Activated naive CD4-positive, alpha-beta T cell treated with Interleukin-2 at 50 U/mL for 16 hours (primary cell): ENCODE data around the gene SLC2A2.

Experiments
- DNase-seq: peaks from one replicate; pipeline ENCODE4 v3.0.0-alpha.2; 2020

SLC2A2 gene

GRCh38 chr3:171026597-171027293 lies at the start of gene SLC2A2:
SLC2A2 (minus strand) TSS chr3:171026720; CDS start chr3:171026670, 50 bp downstream.
- DNase-seq = no peak

- DNase-seq = no peak
Measured at GRCh38 chr3:171072432-171072831, 45.9 kb upstream of the SLC2A2 start.

DNA sequence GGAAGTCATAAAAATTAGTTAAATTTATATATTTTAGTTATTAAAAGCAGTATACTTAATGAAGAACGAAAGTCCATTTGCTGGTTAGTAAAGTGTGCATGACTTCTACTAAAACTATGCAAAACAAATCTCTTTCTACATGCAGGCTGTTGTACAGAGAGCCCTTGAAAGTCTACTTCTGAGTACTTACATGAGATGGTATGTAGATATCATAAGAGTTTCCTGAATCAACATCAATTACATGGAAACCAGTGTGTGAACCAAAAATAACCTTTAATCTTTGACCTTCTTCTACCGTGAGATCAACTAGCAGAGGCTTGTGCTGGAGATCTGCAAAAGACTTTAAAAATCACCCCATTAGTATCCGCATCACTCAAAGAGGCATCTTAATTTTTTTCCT lies 42.1 kb upstream of the SLC2A2 start:
- no peak for DNase-seq

DNA sequence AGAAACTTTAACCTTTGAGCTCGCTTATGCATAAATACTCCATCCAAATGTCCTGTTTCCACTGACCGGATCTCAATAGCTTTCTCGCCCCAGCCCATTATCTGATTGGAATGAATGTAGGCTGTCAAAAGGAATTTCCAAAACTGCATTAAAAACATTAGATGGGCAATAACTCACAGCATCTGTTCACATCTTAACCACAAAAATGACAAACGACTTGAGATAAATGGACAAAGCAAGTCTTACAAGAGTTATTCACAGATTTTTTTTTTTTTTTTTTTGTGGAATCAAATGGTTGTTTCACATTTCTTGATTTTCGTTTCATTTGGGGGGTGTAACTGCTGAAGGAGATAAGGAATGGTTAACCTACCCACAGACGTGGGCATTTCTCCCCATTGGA lies 39.7 kb upstream of the SLC2A2 start:
- no peak for DNase-seq

DNA sequence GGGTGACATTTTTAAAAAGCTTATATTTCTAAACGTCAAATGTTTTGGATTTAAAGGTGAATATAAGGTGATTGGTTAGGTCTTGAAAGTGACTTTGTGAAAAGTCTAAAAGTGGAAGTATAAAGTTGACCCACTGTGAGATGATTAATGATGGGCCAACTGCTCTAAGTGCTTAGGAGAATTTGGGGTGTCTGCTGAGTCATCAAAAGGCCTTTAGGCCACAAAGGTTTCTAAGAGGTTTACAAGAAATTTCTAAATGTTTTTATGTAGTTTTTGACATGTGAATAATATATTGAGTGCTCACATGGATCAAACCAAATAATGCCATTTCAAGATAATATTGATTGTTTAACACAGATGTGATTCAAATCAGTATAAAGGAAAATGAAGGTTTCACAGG lies 39.2 kb upstream of the SLC2A2 start:
- no peak for DNase-seq

- no peak for DNase-seq
Measured at GRCh38 chr3:171064461-171064860, 37.9 kb upstream of the SLC2A2 start.

- no peak for DNase-seq
Measured at GRCh38 chr3:171061749-171062148, 35.2 kb upstream of the SLC2A2 start.

- DNase-seq = no peak
Measured at GRCh38 chr3:171059978-171060377, 33.5 kb upstream of the SLC2A2 start.

DNA sequence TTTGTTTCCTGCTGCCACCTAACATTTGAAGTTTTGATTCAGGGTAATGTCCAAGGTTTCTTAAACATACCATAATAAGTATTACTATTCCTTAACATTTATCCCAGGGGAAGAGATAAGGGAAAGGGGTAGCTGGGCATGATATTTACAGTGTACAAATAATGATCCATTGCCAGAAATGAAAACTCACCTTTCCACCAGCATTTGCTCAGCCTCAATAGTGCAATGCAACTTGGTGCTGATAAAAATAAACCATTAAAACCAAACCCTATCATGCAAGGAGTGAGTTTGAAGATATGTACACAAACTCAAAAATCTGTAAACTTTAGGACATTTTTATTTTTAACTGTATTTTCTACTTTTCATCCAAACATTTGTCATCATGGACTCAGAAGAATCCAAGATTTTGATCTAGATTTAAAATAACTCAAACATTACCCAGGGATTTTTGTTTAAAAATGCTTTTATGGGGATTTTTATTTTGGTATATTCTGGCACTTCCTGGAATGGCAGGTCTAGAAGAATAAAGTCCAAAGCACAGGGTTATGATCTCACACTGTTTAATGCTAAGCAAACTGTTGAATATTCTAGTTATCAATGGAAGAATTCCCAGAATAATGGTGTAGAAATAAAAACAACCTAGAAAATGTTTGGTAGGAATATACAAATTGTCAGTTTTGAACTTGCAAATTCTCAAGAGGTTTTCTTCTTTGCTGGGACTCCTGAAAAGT lies 32.5 kb upstream of the SLC2A2 start:
- DNase-seq = no peak

- no peak for DNase-seq
Measured at GRCh38 chr3:171058058-171058457, 31.5 kb upstream of the SLC2A2 start.

- no peak for DNase-seq
Measured at GRCh38 chr3:171057072-171057471, 30.6 kb upstream of the SLC2A2 start.

DNA sequence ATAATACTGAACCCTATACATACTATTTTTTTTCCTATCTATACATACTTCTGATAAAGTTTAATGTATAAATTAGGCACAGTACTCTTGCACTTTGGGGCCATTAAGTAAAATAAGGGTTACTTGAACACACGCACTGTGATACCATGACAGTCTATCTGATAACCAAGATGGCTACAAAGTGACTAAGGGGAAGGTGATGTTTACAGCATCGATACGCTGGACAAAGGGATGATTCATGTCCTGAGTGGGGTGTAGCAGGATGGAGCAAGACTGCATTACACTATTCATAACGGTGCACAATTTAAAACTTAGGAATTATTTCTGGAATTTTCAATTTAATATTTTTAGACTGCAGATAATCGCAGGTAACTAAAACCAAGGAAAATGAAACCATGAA lies 30.0 kb upstream of the SLC2A2 start:
- DNase-seq = no peak

GRCh38 chr3:171055336-171056178 lies 29.0 kb upstream of the SLC2A2 start:
- DNase-seq = no peak

DNA sequence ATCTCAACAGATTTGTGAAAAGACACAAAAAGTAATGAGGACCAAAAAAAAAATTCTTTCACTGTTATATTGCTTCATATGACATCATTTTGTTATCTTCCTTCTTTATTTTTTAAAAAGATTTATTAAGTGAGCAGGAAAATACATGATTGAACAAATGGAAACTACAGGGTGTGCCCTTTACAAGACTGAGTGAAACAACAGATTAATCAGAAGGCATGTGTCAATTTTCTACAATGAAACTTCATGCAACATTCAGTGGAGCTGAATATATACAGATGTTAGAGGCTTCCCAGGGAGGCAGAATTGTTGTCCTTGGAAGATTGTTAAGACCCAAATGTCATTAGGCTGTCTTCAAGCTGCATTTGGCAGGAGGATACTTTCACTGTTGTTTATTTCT lies 28.4 kb upstream of the SLC2A2 start:
- DNase-seq = no peak

DNA sequence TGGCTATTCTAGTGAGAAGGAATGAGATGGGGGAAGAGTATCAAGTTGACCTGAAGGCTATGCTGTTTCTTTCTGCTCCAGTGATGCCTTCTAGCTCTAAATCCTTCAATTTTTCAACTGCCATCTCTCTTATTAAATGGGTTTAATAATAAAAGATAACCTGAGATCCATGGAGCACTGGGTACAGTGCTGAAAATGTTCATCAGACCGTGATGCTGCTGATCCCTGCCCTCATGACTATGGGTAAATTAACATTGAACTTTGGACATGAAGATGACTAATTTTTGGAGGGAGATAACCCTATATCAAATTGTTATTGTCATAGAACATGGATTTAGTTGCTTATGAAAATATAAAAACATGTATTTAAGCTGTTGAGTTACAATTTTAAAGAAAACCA lies 27.7 kb upstream of the SLC2A2 start:
- DNase-seq = no peak

- peak; percentile 34 for DNase-seq
Measured at GRCh38 chr3:171049861-171050444, 23.4 kb upstream of the SLC2A2 start.

DNA sequence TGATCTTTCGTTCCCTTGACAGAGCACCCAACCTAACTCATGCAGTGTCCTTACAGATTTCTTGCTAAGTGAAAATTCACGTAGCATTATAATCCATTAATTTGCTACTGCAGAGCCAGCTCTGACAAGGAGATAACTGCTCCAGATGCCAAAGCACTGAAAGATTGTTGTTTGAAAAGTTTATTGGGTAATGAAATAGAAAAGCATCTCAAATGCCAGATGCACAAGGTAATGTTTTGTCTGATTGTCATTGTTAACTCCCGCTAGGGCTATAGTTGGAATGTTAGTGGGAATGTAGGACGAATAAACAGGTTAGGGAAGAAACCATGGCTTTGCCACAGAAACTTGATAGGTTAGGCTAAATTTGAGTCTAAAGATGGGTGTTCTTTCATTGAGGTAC lies 20.2 kb upstream of the SLC2A2 start:
- DNase-seq = no peak

GRCh38 chr3:171044835-171045793 lies 18.6 kb upstream of the SLC2A2 start:
- DNase-seq = no peak

GRCh38 chr3:171044384-171044783 lies 17.9 kb upstream of the SLC2A2 start:
- no peak for DNase-seq

DNA sequence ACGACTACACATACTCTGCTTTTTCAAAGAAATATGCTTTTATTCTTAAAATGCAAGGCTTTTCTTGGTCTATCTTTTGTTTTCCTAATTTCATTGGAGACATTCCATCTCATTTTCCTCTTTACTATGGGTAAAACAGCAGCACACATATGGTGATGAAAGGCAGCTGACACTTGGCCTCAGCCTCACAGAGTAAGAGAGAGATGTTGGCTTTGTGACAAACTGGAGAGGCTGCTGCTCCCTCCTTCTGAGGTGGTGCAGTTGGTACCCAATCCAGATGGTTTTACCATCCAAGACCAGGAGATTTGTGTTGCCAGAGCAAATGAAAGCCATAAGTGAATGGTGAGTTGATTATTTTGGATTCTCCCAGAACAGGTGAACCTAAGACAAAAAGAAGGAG lies 13.2 kb upstream of the SLC2A2 start:
- no peak for DNase-seq

GRCh38 chr3:171038342-171038741 lies 11.8 kb upstream of the SLC2A2 start:
- DNase-seq = no peak

- no peak for DNase-seq
Measured at GRCh38 chr3:171028779-171029232, 2.3 kb upstream of the SLC2A2 start.
